ELF-1 (cell line): ENCODE data around the gene ITGA1.
A peak's percentile ranks its signal among the peaks of the same experiment; 100 is the strongest.

Experiments
- DNase-seq: peaks from one replicate; pipeline ENCODE4 v3.0.0-alpha.2; 2016; ENCODE audit warnings: low read depth, low spot score

ITGA1 gene

GRCh38 chr5:52771343-52772039 is 16.2 kb upstream of the ITGA1 start:
- DNase-seq = no peak

DNA sequence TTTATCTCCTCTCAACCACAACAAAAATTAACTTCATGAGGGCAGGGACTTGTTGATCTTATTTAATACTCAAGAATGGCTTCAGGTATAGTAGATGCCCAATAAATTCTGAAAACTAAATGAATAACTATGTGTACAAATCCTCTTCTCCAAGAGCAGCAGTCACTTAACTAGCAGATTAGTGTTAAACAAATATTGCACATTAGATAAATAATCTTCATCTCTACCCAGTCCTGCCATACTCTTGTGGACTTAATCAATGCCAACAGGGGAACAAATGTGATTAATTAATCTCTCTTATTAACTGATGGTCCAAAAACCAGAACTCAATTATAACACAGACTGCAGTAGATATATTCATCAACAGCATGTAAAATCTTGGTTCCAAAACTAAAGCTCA is 15.0 kb upstream of the ITGA1 start:
- no peak for DNase-seq

DNA sequence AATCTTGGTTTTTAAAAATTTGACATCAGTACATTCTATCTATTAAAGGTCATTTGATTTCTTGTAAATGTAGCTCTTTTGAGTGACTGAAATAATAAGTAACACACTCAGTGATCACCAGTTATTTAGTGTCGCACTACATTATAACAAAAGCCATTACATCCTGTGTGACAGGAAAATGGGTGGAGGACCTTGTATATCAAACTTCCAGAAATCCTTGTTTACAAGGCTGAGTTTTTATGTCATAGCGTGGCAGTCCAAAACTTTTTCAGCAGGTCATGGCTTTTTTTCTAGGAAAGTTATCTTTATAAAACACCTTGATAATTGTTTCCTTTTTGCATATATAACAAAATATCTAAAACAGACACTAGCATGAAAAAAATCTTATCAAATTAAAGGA is 14.4 kb upstream of the ITGA1 start:
- DNase-seq = no peak

- DNase-seq = no peak
Observed at GRCh38 chr5:52774005-52774410, 13.7 kb upstream of the ITGA1 start.

DNA sequence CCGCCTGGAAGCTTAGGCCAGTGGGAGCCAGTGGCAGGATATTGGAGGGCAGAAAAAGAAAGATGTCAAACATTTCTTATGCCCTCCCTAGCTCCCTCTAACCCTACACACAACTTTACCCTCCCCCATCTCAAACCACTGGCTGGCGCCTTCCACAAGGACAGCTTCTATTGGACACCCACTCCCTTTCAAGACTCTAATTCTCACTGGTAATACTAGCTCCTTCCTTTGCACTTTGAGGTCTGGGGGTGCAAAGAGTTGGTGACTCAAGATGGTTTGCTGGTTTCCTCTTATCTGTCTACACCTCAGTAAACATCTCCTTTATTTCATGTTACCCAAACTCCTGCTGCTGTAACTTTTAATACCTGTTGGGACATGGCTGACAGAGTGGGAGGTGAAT is 11.6 kb upstream of the ITGA1 start:
- DNase-seq = no peak

GRCh38 chr5:52777186-52777585 is 10.5 kb upstream of the ITGA1 start:
- DNase-seq = no peak

DNA sequence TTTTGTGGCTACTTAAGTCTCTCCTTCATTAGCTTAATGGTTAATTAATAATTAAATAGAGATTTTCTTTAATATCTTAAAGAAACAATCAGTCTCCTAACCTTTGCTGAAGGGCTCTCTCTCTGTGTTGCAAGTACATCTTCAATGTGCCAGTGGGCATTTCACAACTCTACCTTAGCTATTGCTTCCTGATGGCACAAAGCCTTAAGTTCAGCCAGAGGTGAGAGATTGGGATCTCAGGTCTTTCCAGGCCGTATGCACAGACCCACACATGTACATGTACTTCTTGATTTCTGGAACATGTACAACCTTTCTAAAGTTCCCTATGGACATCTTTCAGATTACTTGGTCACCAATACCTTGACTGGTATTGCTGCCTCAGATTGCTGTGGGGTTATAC is 8.9 kb upstream of the ITGA1 start:
- DNase-seq = no peak

DNA sequence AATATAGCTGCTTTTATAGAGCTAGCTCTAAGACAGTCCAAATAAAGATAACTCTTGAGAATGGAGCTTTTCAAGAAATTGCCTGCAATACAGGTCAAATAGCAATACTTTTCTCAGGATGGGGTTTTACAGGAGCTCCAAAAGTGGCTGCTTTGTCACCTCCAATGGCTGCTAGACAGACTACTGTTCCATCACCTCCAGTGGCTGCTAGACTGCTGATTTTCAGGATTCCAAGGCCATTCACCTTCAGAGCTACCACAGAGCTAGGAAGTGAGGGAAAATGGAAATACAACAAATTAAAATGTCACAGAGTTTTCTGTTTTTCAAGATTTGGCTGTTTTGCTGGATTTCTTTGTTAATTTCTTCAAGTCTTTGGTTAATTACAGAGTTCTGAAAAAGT is 8.5 kb upstream of the ITGA1 start:
- DNase-seq = no peak

GRCh38 chr5:52783226-52783959 is 4.3 kb upstream of the ITGA1 start:
- DNase-seq = no peak

DNA sequence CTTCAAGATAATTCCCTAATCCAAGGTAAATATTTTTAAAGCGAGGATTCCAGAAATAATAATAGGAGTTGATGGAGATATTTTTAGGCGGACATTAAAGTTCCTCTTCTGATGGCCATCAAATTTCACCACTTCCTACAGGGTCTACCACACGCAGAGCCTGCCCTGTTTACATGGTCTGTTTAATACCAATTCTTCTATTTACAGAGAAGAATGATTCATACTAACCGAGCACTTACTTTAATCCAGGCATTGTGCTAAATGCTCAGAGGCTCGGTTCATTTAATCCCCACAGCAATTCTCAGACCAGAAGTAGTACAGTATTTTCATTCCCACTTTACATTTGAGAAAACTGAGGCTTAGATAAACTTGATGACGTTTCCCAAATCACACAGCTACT is 3.0 kb upstream of the ITGA1 start:
- no peak for DNase-seq

DNA sequence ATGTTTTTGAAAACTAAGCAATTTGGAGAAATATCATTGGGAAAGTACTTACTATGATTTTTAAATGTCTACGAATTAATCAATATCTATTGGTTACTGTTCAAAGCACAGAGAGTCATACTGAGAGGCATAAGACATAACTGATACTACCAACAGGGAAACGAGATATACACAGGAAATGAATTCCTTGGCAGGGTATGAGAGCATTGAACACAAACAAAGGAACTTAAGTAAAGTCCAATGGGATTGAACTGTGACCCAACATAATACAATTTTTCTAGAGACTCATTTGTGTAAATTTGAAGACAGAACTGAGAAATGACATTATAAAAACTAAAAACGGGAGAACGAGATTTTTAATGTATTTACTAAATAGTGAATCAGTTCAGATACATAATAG is 1.3 kb upstream of the ITGA1 start:
- DNase-seq = no peak

GRCh38 chr5:52786949-52787599 is 642 bp upstream of the ITGA1 start:
- DNase-seq = peak; percentile 23

DNA sequence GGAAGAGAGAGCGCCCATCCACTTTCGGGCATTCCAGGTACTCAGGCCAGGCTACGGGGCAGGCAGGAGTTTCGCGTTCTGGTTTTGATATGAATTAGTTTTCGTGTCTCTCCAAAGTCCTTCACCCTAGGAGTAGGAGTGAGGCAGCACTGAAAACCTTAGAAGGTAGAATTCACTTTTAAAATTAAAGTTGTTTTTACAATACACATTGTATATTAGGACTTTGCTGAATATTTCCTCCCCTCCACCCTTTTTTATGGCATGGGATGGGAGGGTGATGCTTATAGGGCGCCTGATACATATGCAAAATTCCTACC is 747 bp downstream of the ITGA1 start:
- DNase-seq = no peak

DNA sequence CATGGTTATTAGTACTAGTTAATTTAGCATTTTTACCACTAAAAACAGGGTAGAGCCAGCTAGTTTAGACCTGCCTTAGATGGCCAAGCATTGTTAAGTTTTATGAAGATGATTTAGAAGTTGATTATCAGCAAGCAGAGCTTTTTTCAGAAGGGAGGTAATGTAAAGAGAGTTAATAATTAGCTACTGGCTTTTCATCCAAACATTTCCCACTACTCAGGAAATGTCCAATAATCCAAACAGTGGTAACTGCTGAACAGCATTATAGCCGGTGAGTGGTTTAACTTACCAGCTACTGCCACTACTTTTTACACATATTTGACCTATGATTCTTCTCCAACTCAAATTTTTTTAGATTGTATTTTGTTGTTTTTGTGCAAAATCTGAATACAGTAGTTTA is 1.7 kb downstream of the ITGA1 start:
- no peak for DNase-seq

DNA sequence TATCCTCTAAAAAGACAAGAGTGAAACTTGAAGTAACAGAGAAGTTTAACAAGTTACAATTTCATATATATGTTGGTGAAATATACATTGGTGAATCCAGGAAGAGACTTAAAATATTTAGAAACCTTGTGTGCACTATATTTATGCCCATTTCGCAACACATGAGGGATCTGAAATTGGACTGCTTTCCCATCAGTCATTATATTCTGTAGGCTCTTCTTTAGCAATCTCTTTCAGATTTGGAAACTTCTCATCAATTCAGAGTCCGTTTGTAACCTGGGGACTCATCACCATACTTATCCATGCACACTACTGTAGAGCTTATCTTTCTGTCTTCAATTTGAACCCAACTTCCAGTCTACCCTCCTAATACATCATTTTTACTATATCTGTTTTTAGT is 2.1 kb downstream of the ITGA1 start:
- no peak for DNase-seq

GRCh38 chr5:52791366-52791765 is 3.6 kb downstream of the ITGA1 start:
- DNase-seq = no peak

DNA sequence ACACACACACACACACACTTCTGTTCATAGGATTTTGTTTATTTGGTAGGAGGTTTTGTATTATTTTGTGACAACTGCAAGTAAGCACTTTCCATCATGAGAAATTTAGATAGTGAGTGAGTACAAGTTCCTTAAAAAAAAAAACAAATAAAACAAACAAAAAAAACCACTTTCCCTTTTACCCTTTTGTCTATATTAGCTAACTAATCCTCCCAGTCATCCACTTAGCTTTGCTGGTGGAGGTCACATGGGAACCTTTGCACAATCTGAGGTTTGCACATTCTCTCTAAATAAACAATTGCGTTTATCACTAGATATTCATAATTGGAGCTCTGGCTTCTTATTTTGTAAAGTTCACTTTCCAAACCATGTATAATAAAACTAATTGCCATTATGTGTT is 6.8 kb downstream of the ITGA1 start:
- DNase-seq = no peak

- no peak for DNase-seq
Observed at GRCh38 chr5:52796031-52796430, 8.3 kb downstream of the ITGA1 start.

- DNase-seq = no peak
Observed at GRCh38 chr5:52796516-52797103, 8.9 kb downstream of the ITGA1 start.

- DNase-seq = no peak
Observed at GRCh38 chr5:52798938-52799337, 11.2 kb downstream of the ITGA1 start.

DNA sequence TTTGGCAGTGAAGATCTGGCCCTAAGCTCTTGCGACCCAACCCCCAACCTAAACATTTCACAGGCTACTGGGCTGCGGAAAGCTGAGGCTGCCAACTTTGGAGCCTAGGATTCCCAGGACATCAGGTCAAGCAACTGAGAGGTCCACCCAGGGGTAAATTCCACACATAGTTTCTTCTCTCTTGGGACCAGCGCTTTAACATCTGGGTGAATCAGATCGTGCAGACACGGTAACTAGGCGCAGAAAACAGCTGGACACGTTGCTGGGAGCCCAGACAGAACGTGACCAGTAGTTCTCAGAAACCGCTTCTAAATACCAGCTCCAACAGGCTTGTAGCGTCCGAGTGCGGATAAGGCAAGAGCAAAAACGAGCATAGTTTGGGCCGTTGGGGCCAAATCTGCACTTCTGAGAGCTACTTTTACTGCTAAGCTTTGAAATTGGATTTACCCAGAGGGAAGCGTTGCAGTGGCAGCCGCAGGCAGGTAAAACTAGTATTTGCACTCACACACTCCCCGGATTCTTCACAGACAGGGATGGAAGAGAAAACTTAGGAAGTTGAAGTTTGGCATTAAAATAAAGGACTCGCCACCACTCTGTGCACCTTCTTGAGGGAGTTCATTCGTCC is 11.8 kb downstream of the ITGA1 start:
- DNase-seq = peak; percentile 93

DNA sequence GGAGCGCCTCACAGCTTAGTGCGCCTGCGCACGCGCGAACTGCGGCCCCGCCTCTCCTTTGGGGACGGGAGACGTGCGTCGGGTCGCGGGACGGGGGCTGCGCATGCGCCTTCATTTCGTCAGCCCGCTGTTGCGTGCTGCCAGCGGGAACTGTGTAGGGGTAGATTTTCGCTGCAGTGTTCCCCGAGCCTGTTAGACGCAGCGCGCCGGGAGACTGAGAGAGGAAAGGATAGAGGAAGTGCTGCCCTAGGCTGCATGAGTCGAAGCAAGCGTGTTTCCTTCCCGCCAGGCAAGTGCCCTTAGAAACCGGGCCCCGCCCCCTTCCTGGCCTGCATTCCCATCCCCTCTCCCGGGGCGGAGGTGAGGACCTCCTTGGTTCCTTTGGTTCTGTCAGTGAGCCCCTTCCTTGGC is 12.3 kb downstream of the ITGA1 start:
- peak; percentile 96 for DNase-seq
